Measurements from ENCODE around the gene KCTD1. TPM values are rescaled to one million over a fixed set of nuclear protein-coding genes. Genes with fewer than 3 reads are reported as not detected.

Gene KCTD1
- total and polyA plus RNA-seq, 2 donors = 9.3 to 31.8 TPM

DNA sequence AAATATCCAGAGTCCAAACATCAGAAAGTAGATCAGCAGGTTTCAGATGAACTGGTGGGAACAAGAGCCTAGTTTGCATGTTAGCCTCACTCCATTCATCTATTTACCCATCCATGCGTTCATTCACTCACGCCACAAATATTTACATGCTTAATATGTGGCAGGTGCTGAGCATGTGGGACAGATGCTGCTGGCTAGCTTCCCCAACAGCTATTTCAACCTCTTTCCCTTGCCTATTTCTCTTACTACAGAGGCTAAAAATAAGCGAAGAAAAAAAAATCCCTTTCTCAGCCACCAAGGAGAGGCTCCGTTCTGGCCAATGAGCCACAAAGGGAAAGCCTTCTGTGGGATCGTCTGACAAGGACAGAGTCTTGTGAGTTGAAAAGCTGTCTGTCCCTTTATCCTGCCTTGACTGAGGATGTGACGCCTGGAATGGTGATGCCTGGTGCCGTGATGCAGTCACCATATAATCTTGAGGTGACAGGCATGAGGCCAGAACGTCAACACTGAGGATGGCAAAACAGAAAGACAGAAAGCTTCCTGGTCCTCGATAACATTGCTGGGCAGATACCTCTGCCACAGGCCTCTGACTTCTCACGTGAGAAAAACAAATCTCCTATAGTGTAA, 78.2 kb downstream of the KCTD1 start:
- no peak overlapping the region for H3K4me3 ChIP-seq (ENCODE audit: low read length in 2 of 2)
- no peaks in the 10 kb centered on the region for H3K36me3 ChIP-seq (ENCODE audit: control insufficient read depth in 2 of 2, insufficient read depth in 2 of 2, low read length in 1 of 2)
- H3K27me3 ChIP-seq (ENCODE audit: control insufficient read depth in 2 of 2, insufficient read depth in 1 of 2, low read length in 1 of 2) = no peaks in the 10 kb centered on the region
- H3K27ac ChIP-seq (ENCODE audit: low read depth in 1 of 2, low read length in 1 of 2) = no peak overlapping the region
- H3K9me3 ChIP-seq (ENCODE audit: control insufficient read depth in 2 of 2, insufficient read depth in 1 of 2, low read length in 1 of 2) = no peaks in the 10 kb centered on the region
- H3K4me1 ChIP-seq (ENCODE audit: control insufficient read depth in 2 of 2, insufficient read depth in 2 of 2, low read length in 2 of 2) = no peaks in the 10 kb centered on the region
- WGBS = 92% methylated on average over 10 of the region's 10 CpGs
- no peak for DNase-seq (ENCODE audit: low read depth in 6 of 9, low spot score in 9 of 9)

DNA sequence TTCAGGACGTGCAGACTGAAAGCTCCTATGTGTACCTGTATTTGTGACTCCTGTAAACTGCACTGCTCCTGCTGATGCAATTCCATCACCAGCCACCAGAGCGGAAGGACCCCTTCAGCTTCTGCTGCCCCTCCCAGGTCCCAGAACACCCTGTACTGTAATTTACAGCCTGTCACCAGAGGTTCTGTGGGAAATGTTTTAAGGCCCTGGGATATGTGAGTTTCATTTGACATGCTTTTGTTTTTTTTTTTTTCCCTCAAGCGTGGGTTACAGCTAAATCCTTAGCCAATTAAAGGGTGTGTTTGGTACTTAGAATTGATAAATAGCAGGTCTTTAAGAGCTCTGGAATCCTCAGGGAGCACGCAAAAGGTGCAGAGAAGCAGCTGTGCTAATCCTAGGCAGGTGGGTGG, 79.4 kb downstream of the KCTD1 start:
- H3K4me1 ChIP-seq (ENCODE audit: control insufficient read depth in 2 of 2, insufficient read depth in 2 of 2, low read length in 2 of 2) = no peaks in the 10 kb centered on the region
- H3K27me3 ChIP-seq (ENCODE audit: control insufficient read depth in 2 of 2, insufficient read depth in 1 of 2, low read length in 1 of 2) = no peaks in the 10 kb centered on the region
- H3K4me3 ChIP-seq (ENCODE audit: low read length in 2 of 2) = no peak overlapping the region
- H3K36me3 ChIP-seq (ENCODE audit: control insufficient read depth in 2 of 2, insufficient read depth in 2 of 2, low read length in 1 of 2) = no peaks in the 10 kb centered on the region
- no peaks in the 10 kb centered on the region for H3K9me3 ChIP-seq (ENCODE audit: control insufficient read depth in 2 of 2, insufficient read depth in 1 of 2, low read length in 1 of 2)
- peak in 4 of 9 donors; percentile 9 to 40 (median 18) for DNase-seq (ENCODE audit: low read depth in 6 of 9, low spot score in 9 of 9)
- H3K27ac ChIP-seq (ENCODE audit: low read depth in 1 of 2, low read length in 1 of 2) = no peak overlapping the region
- 74% methylated on average over 4 of the region's 4 CpGs for WGBS

DNA sequence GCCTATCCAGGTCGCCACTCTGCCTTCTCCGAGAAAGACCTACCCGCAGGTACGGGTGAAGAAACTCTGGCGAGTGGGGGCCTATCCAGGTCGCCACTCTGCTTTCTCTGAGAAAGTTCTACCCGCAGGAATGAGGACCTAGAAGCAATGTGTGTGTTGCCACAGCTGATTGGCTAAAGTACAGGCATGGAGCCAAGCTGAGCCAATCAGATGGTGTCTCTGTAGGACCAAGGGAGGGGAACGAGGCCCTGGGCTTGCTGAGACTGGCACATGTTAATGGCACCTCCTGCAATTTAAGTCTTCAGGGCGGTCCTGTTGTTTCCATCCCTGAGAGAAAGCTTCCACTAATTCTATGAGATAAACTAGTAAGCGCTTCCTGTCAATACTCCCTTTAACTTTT, 82.3 kb downstream of the KCTD1 start:
- Histone ChIP-seq H3K27me3 (ENCODE audit: control insufficient read depth in 2 of 2, insufficient read depth in 1 of 2, low read length in 1 of 2) (no peaks in the 10 kb centered on the region), H3K4me1 (ENCODE audit: control insufficient read depth in 2 of 2, insufficient read depth in 2 of 2, low read length in 2 of 2) (no peaks in the 10 kb centered on the region)
- 87% methylated on average over 9 of the region's 10 CpGs for WGBS

DNA sequence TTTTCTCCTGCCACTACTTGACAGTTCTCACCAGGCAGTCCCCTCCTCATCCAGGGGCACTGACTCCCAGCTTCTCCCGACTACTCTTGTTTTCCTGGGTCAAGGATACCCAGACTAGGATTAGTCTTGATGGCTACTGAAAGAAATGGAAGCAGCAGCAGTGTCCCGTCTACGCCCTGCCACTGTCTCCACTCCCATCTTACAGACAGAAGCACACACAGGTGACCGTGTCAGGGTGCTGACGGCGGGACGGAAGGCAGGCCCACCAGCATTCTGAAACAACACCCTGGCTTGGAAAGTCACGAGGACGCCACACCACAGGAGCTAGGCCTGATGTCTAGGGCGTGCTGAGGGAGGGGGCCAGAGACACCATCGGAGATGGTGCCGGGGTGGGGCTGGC, 82.9 kb downstream of the KCTD1 start:
- Histone ChIP-seq H3K27me3 (ENCODE audit: control insufficient read depth in 2 of 2, insufficient read depth in 1 of 2, low read length in 1 of 2) (no peaks in the 10 kb centered on the region), H3K4me1 (ENCODE audit: control insufficient read depth in 2 of 2, insufficient read depth in 2 of 2, low read length in 2 of 2) (no peaks in the 10 kb centered on the region), H3K36me3 (ENCODE audit: control insufficient read depth in 2 of 2, insufficient read depth in 2 of 2, low read length in 1 of 2) (no peaks in the 10 kb centered on the region), H3K9me3 (ENCODE audit: control insufficient read depth in 2 of 2, insufficient read depth in 1 of 2, low read length in 1 of 2) (no peaks in the 10 kb centered on the region), H3K27ac (ENCODE audit: low read depth in 1 of 2, low read length in 1 of 2) (no peak overlapping the region), H3K4me3 (ENCODE audit: low read length in 2 of 2) (no peak overlapping the region)
- DNase-seq (ENCODE audit: low read depth in 6 of 9, low spot score in 9 of 9) = no peak
- 96% methylated on average over 12 of the region's 12 CpGs for WGBS

More for the DNA sequence above, 82.3 kb downstream of the KCTD1 start:
- Histone ChIP-seq H3K9me3 (ENCODE audit: control insufficient read depth in 2 of 2, insufficient read depth in 1 of 2, low read length in 1 of 2) (no peaks in the 10 kb centered on the region), H3K27ac (ENCODE audit: low read depth in 1 of 2, low read length in 1 of 2) (no peak overlapping the region), H3K36me3 (ENCODE audit: control insufficient read depth in 2 of 2, insufficient read depth in 2 of 2, low read length in 1 of 2) (no peaks in the 10 kb centered on the region), H3K4me3 (ENCODE audit: low read length in 2 of 2) (no peak overlapping the region)
- DNase-seq (ENCODE audit: low read depth in 6 of 9, low spot score in 9 of 9) = no peak

DNA sequence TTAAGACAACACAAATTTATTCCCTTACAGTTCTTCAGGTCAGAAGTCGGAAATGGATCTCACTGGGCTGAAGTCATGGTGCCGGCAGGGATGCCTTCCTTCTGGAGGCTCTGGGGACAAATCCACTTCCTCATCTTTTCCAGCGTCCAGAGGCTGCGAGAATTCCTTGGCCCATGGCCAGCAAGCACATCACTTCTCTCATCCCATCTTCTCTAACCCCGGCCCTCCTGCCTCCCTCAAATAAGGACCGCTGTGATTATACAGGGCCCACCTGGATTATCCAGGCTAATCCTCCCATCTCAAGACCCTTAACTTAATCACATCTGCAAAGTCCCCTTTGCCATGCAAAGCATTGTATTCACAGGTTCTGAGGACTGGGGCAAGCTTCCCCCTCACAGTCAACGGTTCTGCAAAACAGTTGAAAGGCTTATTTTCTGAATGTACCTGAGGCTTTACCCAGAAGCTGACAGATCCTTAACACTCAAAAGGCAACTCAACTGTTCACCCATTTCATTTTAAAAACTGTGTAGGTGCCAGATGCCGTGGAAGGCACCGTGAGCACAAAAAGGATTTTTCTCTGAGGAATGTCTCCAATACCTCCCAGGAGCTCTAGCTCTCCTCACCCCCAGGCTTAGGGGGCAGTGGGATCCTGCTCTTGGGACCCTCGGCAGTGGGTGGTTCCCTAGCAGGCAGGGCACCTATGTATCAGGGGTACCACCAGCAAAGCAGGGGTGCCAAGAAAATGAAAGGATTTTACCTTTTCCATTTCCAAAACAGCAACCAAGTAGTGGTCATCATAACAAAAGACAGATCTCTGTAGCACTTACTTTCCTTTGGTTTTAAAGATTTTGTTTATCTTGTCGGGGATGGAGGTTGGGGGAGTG, 84.0 kb downstream of the KCTD1 start:
- Histone ChIP-seq H3K9me3 (ENCODE audit: control insufficient read depth in 2 of 2, insufficient read depth in 1 of 2, low read length in 1 of 2) (no peaks in the 10 kb centered on the region), H3K36me3 (ENCODE audit: control insufficient read depth in 2 of 2, insufficient read depth in 2 of 2, low read length in 1 of 2) (no peaks in the 10 kb centered on the region), H3K4me3 (ENCODE audit: low read length in 2 of 2) (no peak overlapping the region), H3K4me1 (ENCODE audit: control insufficient read depth in 2 of 2, insufficient read depth in 2 of 2, low read length in 2 of 2) (peaks cover 0 to 2% of the 10 kb centered on the region in 2 donors), H3K27ac (ENCODE audit: low read depth in 1 of 2, low read length in 1 of 2) (no peak overlapping the region), H3K27me3 (ENCODE audit: control insufficient read depth in 2 of 2, insufficient read depth in 1 of 2, low read length in 1 of 2) (no peaks in the 10 kb centered on the region)
- 96% methylated on average over 11 of the region's 11 CpGs for WGBS
- DNase-seq (ENCODE audit: low read depth in 6 of 9, low spot score in 9 of 9) = no peak

DNA sequence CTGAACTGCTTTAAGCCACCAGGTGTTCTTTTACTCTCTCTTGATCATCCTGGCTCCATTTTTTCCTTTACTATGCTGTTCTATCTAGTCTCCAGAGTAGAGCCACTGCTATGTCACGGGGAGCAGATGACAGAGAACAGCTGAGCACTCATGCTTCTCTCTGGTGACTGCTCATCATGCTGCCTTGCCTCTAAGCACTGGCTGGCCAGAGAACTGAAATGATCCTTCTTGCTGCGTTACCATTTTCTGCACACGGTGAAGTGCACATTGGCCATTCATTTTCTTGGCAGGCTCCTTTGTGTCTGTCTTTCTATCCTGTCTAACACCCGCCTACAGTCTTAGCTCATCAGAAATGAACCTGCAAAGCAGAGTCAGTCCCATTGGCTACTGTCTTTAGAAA, 86.0 kb downstream of the KCTD1 start:
- DNase-seq (ENCODE audit: low read depth in 6 of 9, low spot score in 9 of 9) = no peak
- WGBS = 94% methylated on average over 4 of the region's 4 CpGs
- H3K4me3 ChIP-seq (ENCODE audit: low read length in 2 of 2) = no peak overlapping the region
- H3K27me3 ChIP-seq (ENCODE audit: control insufficient read depth in 2 of 2, insufficient read depth in 1 of 2, low read length in 1 of 2) = no peaks in the 10 kb centered on the region
- H3K9me3 ChIP-seq (ENCODE audit: control insufficient read depth in 2 of 2, insufficient read depth in 1 of 2, low read length in 1 of 2) = no peaks in the 10 kb centered on the region
- no peak overlapping the region for H3K27ac ChIP-seq (ENCODE audit: low read depth in 1 of 2, low read length in 1 of 2)
- H3K4me1 ChIP-seq (ENCODE audit: control insufficient read depth in 2 of 2, insufficient read depth in 2 of 2, low read length in 2 of 2) = peaks cover 0 to 2% of the 10 kb centered on the region in 2 donors
- H3K36me3 ChIP-seq (ENCODE audit: control insufficient read depth in 2 of 2, insufficient read depth in 2 of 2, low read length in 1 of 2) = no peaks in the 10 kb centered on the region

DNA sequence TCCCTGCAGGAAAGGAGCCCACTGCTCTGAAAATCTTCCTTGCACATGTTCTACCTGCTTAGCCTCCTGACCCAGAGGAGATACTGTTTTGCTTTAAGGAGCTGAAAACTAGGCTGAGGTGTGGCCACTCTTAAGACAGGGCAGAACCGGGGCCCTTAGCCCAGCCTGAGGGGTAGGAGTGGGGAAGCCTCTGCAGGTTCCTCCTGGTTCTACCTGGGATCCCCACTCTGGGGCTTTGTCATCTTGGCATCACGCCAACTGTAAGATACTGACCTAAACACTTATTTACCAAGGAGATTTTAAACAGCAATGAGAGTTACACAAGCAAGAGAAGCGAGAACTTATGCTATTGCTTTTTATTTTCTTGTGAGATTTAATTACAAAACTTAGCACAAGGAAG, 86.9 kb downstream of the KCTD1 start:
- H3K36me3 ChIP-seq (ENCODE audit: control insufficient read depth in 2 of 2, insufficient read depth in 2 of 2, low read length in 1 of 2) = no peaks in the 10 kb centered on the region
- H3K27ac ChIP-seq (ENCODE audit: low read depth in 1 of 2, low read length in 1 of 2) = no peak overlapping the region
- WGBS = 95% methylated on average over 3 of the region's 3 CpGs
- no peaks in the 10 kb centered on the region for H3K27me3 ChIP-seq (ENCODE audit: control insufficient read depth in 2 of 2, insufficient read depth in 1 of 2, low read length in 1 of 2)
- DNase-seq (ENCODE audit: low read depth in 6 of 9, low spot score in 9 of 9) = no peak
- no peak overlapping the region for H3K4me3 ChIP-seq (ENCODE audit: low read length in 2 of 2)
- no peaks in the 10 kb centered on the region for H3K9me3 ChIP-seq (ENCODE audit: control insufficient read depth in 2 of 2, insufficient read depth in 1 of 2, low read length in 1 of 2)
- peaks cover 0 to 2% of the 10 kb centered on the region in 2 donors for H3K4me1 ChIP-seq (ENCODE audit: control insufficient read depth in 2 of 2, insufficient read depth in 2 of 2, low read length in 2 of 2)

DNA sequence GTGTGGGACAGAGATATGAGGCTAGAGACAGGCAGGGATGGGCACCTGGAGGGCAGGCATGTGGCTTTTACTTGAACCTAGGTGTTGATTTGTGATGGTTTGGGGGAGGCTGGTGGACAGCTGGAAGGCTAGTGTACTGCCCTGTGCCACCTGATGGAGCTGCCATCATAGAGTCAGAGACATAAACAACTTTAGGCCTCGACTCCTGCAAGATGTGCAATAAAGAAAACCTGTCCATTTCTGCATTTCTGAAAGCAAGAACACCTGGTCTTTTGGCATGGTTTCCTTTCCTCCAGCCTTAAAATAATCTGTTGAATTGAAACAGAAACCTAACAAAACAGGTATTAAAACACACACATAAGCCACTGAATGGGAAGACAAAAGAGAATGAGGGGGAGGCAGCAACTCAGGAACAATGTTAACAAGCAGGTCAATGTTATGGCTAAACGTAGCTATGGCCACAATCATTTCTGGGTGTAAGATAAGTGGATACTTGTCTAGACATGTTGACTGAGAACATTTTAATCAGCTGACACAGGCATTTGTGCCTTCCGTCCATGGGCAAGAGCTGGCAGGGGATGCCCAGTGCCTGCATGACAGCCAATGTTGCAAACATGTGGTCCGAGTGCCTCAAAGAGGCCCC, 87.8 kb downstream of the KCTD1 start:
- peak overlapping the region in 1 of 2 donors; percentile 34 for H3K27ac ChIP-seq (ENCODE audit: low read depth in 1 of 2, low read length in 1 of 2)
- no peaks in the 10 kb centered on the region for H3K9me3 ChIP-seq (ENCODE audit: control insufficient read depth in 2 of 2, insufficient read depth in 1 of 2, low read length in 1 of 2)
- H3K4me1 ChIP-seq (ENCODE audit: control insufficient read depth in 2 of 2, insufficient read depth in 2 of 2, low read length in 2 of 2) = peaks cover 0 to 2% of the 10 kb centered on the region in 2 donors
- DNase-seq (ENCODE audit: low read depth in 6 of 9, low spot score in 9 of 9) = peak in 1 of 9 donors; percentile 22
- H3K36me3 ChIP-seq (ENCODE audit: control insufficient read depth in 2 of 2, insufficient read depth in 2 of 2, low read length in 1 of 2) = no peaks in the 10 kb centered on the region
- WGBS = 70% methylated on average over 4 of the region's 4 CpGs
- H3K4me3 ChIP-seq (ENCODE audit: low read length in 2 of 2) = no peak overlapping the region
- no peaks in the 10 kb centered on the region for H3K27me3 ChIP-seq (ENCODE audit: control insufficient read depth in 2 of 2, insufficient read depth in 1 of 2, low read length in 1 of 2)

DNA sequence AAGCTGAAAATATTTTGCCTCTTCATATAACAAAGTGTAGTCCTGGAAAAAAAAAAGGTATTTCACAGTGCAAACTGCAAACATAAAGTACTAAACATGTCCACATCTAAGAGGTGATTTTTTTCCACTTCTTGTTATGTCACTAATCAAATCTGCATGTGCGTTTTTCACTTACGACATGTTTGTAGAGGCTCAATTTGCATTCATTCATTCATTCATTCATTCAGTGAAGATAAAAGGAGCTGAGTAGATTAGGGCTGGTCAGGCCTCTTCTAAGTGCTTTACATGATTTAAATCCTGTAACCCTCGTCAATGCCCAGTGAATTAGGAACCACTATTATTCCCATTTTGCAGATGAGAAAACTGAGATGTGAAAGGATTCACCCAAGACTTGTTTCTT, 88.5 kb downstream of the KCTD1 start:
- H3K27ac ChIP-seq (ENCODE audit: low read depth in 1 of 2, low read length in 1 of 2) = no peak overlapping the region
- no peak overlapping the region for H3K4me3 ChIP-seq (ENCODE audit: low read length in 2 of 2)
- no peak for DNase-seq (ENCODE audit: low read depth in 6 of 9, low spot score in 9 of 9)
- H3K36me3 ChIP-seq (ENCODE audit: control insufficient read depth in 2 of 2, insufficient read depth in 2 of 2, low read length in 1 of 2) = no peaks in the 10 kb centered on the region
- no peaks in the 10 kb centered on the region for H3K27me3 ChIP-seq (ENCODE audit: control insufficient read depth in 2 of 2, insufficient read depth in 1 of 2, low read length in 1 of 2)
- H3K4me1 ChIP-seq (ENCODE audit: control insufficient read depth in 2 of 2, insufficient read depth in 2 of 2, low read length in 2 of 2) = peaks cover 0 to 2% of the 10 kb centered on the region in 2 donors
- H3K9me3 ChIP-seq (ENCODE audit: control insufficient read depth in 2 of 2, insufficient read depth in 1 of 2, low read length in 1 of 2) = no peaks in the 10 kb centered on the region
- 98% methylated on average over 3 of the region's 3 CpGs for WGBS

Data from thymus (tissue), 11 donors.